Measurements from ENCODE around the gene UNC5CL.

UNC5CL gene

GRCh38 chr6:41055149-41055548 is 16.1 kb upstream of the UNC5CL start:
- TF ChIP-seq, protein P1, sequence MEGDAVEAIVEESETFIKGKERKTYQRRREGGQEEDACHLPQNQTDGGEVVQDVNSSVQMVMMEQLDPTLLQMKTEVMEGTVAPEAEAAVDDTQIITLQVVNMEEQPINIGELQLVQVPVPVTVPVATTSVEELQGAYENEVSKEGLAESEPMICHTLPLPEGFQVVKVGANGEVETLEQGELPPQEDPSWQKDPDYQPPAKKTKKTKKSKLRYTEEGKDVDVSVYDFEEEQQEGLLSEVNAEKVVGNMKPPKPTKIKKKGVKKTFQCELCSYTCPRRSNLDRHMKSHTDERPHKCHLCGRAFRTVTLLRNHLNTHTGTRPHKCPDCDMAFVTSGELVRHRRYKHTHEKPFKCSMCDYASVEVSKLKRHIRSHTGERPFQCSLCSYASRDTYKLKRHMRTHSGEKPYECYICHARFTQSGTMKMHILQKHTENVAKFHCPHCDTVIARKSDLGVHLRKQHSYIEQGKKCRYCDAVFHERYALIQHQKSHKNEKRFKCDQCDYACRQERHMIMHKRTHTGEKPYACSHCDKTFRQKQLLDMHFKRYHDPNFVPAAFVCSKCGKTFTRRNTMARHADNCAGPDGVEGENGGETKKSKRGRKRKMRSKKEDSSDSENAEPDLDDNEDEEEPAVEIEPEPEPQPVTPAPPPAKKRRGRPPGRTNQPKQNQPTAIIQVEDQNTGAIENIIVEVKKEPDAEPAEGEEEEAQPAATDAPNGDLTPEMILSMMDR (IDR thresholded peaks at IDR 0.05; ENCODE audit: low read depth, low read length, missing control alignments), result no peak
- DNase-seq (ENCODE audit: extremely low read depth, low read depth), result no peak
- no peak overlapping the region for H3K4me3 ChIP-seq (replicated peaks; ENCODE audit: low read depth, low read length)

GRCh38 chr6:41054511-41054910 is 15.5 kb upstream of the UNC5CL start:
- H3K4me3 ChIP-seq (replicated peaks; ENCODE audit: low read depth, low read length), result no peak overlapping the region
- DNase-seq (ENCODE audit: extremely low read depth, low read depth), result no peak
- TF ChIP-seq, protein P1 (IDR thresholded peaks at IDR 0.05; ENCODE audit: low read depth, low read length, missing control alignments), result no peak

- H3K4me3 ChIP-seq (replicated peaks; ENCODE audit: low read depth, low read length), result no peak within 1 kb of the TSS
- no peak for DNase-seq (ENCODE audit: extremely low read depth, low read depth)
- TF ChIP-seq, protein P1 (IDR thresholded peaks at IDR 0.05; ENCODE audit: low read depth, low read length, missing control alignments), result no peak
These were observed 14.0 kb upstream of the UNC5CL start, which contains the start of gene APOBEC2 for GRCh38 chr6:41053041-41053440. Gene APOBEC2 (plus strand): TSS chr6:41053202. CDS start chr6:41053348, 146 bp downstream.

- no peak overlapping the region for H3K4me3 ChIP-seq (replicated peaks; ENCODE audit: low read depth, low read length)
- DNase-seq (ENCODE audit: extremely low read depth, low read depth), result no peak
- TF ChIP-seq, protein P1 (IDR thresholded peaks at IDR 0.05; ENCODE audit: low read depth, low read length, missing control alignments), result no peak
These were observed 12.9 kb upstream of the UNC5CL start for GRCh38 chr6:41051873-41052272.

DNA sequence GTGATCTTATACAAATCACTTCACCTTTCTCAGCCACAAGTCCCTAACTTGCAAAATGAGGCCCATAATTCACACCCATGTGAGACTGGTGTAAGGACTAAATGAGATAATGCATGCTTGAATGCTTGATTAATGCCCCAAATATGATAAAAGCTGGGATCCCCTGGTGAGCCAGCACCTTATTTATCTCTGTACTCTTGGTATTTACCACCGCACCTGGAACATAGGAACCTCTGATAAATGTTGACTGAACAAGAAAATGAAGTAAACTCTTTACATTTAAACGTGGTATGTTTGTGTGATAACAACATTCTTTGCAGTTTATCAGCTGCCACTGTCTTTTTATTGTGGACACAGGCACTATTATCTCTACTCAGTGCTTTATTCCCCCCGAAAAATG is 11.5 kb upstream of the UNC5CL start:
- H3K4me3 ChIP-seq (replicated peaks; ENCODE audit: low read depth, low read length), result no peak overlapping the region
- TF ChIP-seq, protein P1 (IDR thresholded peaks at IDR 0.05; ENCODE audit: low read depth, low read length, missing control alignments), result no peak
- no peak for DNase-seq (ENCODE audit: extremely low read depth, low read depth)

DNA sequence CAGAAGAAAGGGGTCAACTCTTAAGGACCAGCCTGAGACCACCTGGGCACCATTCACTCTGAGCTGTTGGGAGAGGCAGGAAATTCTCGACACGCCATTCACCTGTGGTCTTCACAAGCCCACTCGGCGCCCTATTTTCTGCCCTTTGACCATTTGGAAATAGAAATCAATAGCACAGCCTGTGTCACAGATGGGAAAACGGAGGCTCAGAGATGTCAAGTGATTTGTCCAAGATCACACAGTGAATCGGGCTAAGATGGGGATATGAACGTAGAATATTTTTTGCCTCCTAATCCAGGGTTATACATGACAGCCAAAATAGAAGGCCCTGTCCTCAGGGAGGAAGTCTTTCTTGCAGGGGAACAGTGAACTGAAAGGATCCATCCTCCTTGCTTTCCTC is 10.9 kb upstream of the UNC5CL start:
- no peak overlapping the region for H3K4me3 ChIP-seq (replicated peaks; ENCODE audit: low read depth, low read length)
- DNase-seq (ENCODE audit: extremely low read depth, low read depth), result no peak
- TF ChIP-seq, protein P1 (IDR thresholded peaks at IDR 0.05; ENCODE audit: low read depth, low read length, missing control alignments), result no peak

- no peak overlapping the region for H3K4me3 ChIP-seq (replicated peaks; ENCODE audit: low read depth, low read length)
- TF ChIP-seq, protein P1 (IDR thresholded peaks at IDR 0.05; ENCODE audit: low read depth, low read length, missing control alignments), result no peak
- no peak for DNase-seq (ENCODE audit: extremely low read depth, low read depth)
These were observed 10.5 kb upstream of the UNC5CL start for GRCh38 chr6:41049521-41049920.
